SK-N-MC (cell line): ENCODE results near the gene UPK1A.

Experiments used
- EZH2 ChIP-seq: fragments of 200-600 bp; sonication (generic); IDR thresholded peaks from one replicate; pipeline ENCODE4 v1.6.1; 2017; ENCODE audit warnings: antibody characterized with exemption
- FOXP2 ChIP-seq: optimal IDR thresholded peaks from 2 replicates; pipeline ENCODE3; 2011; ENCODE audit warnings: mild to moderate bottlenecking, moderate library complexity; ENCODE audit not compliant: insufficient read depth; ENCODE audit errors: extremely low read length, control extremely low read depth

DNA sequence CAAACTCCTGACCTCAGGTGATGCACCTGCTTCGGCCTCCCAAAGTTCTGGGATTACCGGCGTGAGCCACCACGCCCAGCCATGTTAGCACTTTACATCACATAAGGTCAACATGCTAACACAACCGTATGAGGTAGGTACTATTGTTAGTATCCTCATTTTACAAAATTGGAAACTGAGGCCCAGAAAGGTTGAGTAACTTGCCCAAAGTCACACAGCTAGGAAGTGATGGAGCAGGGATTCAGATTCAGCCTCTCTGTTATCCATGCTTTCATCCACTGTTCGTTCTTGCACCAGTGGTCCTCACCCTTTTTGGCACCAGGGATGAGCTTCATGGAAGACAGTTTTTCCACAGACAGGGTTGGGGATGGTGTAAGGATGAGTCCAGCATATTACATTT is 9.6 kb upstream of the UPK1A start:
- TF ChIP-seq EZH2 (no peak), FOXP2 (no peak)
